ENCODE data around the gene GAMT.
"Not testable (repeated sequence)": the region's sequence is repeated elsewhere in the genome, so short reads cannot be mapped to it uniquely, and the experiment has no call there.

GAMT gene

DNA sequence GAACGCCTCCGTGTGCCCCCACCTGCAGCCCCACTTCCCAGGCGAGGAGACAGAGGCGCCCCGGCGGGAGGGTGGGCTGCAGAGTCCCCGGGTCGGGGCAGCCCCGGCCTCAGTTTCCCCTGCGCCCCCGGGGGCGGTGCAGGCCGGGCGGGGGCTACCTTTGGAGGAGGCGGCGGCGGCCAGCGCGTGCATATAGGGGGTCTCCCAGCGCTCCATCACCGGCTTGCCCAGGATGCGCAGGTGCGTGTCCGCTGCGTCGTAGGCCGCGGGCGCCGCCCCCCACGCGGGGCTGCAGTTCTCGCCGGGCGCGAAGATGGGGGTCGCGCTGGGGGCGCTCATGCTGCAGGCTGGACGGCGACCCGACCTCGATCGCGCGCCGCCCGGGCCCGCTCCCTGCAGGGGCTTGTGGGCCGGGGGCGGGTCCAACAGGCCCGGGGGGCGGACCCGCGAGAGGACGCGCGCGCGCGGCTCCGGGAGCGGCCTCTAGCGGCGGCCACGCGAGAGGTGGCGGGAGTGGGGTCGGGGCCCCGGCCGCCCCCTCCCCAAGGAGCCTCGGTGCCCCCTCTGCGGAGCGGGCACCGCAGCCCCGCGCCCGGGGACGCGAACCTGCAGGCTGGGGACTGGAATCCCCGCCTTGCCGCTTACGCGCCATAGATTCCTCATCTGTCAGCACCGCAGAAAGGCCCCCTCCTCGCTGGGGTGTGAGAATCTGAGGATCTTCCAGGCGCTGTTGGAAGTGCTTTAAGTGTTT, at the start of gene GAMT:
Gene GAMT, minus strand, starts transcription at position 405 of the 751 bp plus-strand sequence. Its CDS starts 66 bp downstream, at position 339.
- no peak for DNase-seq (ENCODE audit: low read depth)
- H3K4me3 ChIP-seq (ENCODE audit: low read depth, low read length) = peak within 1 kb of the TSS; percentile 67

DNA sequence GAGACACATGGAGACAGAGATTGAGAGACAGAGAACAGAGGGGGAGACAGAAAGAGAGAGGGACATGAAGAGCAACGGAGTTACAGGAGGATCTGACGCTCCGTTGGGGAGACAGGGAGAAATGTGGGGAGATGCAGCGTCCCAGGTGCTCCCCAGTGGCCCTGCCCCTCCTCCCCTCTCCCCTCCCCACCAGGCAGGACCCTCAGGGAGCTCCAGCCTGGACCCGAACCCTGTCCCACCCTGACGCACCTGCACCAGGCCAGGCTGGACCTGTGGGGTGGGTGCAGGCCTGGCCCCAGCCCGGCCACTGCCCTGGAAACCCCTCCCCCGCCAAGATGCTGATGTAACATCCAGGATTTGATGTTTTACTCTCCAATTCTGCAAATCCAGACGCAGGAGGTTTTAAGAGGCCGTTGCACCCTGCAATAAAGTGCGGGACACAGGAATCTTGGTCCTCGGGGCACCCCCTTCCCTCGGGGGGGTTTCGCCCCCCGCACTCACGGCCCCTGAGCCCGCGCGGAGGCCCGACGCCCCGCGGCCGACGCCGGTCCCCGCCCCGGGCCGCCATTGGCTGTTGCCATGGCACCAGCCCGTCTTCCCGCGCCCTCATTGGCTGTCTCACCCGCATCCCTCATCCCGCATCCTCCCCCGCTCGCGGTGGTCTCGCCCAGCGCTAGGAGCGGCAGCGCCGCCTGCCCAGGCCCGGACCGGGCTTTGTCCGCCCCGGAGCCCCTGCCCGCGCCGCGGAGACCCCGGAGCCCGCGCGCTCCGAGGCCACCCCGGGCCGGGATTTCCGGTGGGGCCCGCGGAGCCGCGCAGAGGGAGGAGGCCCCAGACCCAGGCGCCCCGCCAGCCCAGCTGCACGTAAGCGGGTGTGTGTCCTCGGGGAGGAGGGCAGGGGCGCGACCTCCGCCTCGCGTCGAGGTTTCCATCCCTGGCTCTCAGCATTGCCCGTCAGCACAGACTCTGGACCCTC, 48.4 kb upstream of the GAMT start, which contains the start of gene APC2:
Gene APC2, plus strand, starts transcription at position 655 of the 976 bp plus-strand sequence. CDS start 2,881 bp downstream, outside the sequence.
- DNase-seq (ENCODE audit: low read depth) = no peak
- H3K4me3 ChIP-seq (ENCODE audit: low read depth, low read length) = peak within 1 kb of the TSS; percentile 39

DNA sequence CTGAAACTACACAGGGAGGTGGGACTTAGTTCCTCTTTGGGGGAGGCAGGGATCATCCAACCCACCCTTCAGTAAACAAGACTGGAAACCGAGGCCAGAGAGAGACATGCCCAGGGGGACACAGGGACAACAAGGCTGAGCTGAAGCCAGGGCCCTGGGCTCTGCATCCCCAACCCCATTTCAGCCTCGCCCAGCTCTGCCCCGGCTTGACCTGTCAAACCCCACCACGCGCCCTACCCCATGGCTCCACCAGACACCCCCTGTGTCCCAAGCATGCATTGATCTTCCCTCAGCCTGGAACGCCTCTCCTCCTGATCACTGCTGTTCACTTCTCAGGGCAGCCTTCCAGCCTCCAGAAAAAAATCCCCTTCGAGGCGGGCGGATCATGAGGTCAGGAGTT, 46.6 kb upstream of the GAMT start:
- no peak overlapping the region for H3K4me3 ChIP-seq (ENCODE audit: low read depth, low read length)
- no peak for DNase-seq (ENCODE audit: low read depth)

DNA sequence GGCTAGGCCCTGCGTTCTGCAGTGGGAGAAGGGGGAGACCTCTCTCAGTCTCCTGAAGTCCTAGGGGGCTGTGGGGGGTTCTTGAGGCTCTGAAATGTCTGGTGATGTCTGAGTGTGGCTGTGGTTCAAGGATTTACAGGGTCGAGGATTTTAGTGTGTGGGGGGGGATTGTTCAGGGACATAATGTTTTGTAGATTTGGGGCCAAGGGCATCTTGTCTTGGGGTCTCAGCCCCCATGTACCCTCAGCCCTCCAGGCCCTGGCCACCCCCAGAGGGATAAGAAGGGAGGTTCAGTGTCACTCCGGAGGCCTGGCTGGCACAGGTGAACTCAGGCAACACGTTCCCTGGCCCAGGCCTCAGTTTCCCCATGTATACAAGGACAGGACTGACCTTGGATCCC, 46.2 kb upstream of the GAMT start:
- H3K4me3 ChIP-seq (ENCODE audit: low read depth, low read length) = no peak overlapping the region
- no peak for DNase-seq (ENCODE audit: low read depth)

DNA sequence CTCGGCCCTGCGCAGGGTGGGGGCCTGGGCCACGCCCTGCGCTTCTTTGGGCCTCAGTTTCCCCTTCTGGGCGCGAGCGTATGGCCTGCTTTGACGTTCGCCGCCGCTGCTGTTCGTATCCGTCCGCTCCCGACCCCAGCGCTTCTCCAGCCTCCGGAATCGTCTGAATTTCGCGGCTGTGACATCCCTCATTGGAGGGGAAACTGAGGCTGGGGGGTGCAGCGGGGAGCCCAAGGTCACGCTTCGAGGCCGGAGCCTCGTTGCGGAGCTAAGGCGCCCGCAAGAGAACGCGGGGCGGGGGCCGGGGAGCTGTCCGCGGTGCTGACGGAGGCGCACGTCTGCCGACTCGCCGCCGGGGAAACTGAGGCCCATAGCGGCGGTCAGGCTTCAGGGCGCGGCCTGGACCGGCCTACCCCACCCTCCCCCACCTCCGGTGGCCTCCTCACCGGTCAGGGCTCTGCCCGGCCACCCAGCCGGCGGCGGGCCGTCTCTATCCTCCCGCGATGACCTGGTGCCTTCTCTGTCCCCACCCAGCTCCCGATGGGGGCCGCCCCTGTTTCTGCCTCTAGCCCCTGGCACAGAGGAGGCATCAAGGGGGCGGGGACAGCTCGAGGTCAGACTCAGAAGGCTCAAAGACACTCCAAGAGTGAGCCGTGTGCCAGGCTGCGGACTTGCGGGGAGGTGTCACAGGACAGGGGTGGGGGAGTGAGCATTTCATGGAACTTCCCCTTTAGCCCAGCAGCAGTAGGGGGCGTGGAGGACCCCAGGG, 45.6 kb upstream of the GAMT start:
- H3K4me3 ChIP-seq (ENCODE audit: low read depth, low read length) = peak overlapping the region; percentile 36
- DNase-seq (ENCODE audit: low read depth) = no peak

DNA sequence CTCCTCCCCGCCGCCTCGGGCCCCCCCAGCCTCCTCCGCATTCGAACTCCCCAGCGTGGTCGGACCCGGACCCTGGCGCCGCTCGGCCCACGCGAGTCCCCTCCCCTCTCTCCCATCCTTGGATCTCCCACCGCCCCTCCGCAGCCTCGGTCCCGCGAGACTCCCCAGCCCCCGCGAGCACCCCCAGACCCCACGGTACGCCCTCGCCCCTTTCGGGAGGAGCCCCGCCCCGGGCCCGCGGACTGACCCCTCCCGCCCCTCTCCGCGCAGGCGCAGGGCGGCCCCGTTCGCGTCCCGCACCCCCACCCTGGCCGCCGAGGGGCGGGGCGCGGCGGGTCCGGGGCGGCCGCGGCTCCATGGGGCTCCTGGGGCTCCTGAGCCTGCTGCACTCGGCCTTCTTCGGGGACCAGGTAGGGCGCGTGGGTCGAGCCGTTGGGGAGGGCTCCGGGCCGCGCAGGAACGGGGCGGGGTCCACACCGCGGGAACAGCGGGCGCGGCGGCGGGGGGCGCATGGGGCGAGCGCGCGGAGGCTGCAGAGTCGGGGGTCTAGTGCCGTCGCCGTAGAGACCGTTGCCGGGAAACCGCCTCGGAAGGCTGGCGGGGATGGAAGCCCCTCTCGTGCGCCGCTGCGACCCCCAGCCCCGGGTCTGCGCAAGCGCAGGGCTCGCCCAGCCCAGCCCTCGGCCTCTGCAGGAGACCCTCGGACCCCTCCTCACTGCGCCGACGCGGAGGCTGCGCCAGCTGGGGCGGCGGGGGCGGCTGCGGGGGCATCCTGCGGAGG, 44.8 kb upstream of the GAMT start:
- DNase-seq (ENCODE audit: low read depth) = no peak
- H3K4me3 ChIP-seq (ENCODE audit: low read depth, low read length) = peak overlapping the region; percentile 36

DNA sequence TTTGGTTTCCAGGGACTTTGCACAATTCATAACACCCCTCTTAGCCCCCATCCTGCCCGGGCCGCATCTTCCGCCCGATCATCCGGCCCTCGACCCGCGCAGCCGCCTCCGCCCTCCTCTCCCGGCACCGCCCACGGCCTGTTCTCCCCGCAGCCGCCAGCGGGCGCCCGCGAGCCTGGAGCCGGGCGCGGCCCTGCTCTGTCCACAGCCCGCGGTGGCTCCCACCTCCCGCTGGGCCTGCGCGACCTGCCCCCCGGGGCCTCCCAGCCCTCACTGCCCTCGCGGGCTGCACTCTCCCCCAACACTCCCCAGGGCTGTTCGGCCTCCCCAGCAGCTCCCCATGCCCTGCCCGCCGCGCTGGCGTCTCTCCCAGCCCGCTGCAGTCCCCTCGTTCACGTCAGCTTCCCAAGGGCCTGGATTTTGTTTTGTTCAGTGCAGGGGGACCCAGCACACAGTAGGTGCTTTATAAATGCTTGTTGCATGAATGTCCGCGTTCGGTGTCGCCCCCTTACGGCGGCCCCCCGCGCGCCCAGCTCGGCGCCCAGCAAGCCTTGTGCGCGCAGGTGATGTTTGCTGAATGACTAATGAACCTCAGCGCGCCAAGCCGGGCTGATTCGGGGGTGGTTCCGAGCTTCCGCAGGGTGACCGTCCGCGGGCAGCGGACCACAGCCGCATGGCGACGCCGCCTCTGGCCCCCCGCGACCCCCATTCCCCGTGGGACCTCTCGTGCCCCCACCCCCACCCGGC, 44.0 kb upstream of the GAMT start:
- DNase-seq (ENCODE audit: low read depth) = no peak
- H3K4me3 ChIP-seq (ENCODE audit: low read depth, low read length) = peak overlapping the region; percentile 36

DNA sequence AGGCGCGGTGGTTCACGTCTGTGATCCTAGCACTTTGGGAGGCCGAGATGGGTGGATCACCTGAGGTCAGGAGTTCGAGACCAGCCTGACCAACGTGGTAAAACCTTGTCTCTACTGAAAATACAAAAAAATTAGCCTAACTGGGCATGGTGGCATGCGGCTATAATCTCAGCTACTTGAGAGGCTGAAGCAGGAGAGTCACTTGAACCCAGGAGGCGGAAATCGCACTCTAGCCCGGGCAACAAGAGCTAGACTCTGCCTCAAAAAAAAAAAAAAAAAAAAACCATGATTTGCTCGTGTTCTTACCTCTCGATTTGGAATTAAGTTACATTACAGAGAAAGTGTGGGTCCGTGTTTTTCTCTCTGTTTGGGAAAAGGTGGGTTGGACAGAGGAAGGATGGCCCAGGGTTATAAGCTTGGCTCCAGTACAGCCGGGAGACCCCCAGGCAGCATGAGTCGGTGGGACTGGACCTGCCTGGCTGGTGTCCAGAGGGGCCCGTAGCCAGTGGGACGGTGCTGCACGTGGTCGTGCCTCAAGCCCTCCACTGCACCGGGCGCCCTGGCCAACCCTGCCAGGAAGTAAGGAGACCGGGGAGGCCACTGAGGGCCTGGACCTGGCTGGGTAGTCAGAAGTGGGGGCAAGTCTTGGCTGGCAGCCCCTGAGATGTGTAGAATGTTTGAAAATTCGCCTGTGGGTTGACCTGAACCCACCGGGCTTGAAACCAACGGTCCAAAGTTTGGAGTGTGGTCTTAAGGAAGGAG, 40.5 kb upstream of the GAMT start:
- H3K4me3 ChIP-seq (ENCODE audit: low read depth, low read length) = no peak overlapping the region
- DNase-seq (ENCODE audit: low read depth) = no peak

DNA sequence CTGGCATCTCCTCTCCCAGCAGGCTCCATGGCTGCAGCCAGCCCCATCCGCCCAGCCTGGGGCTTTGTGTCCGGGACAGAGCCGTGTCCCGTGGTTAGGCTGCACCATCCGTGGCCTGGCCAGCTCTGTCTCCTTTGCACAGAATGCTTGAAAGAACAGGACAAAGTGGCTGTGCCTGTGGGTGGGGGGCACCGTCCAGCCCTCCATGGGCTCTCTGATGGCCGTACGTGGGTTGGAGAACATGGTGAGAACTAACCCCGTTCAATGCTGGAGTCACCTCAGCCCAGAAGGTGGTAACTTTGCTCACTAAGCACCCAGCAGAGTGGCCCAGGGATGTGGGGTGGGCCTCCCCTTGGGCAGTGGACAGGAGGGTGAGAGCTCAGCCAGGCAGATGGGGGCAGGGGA, 39.7 kb upstream of the GAMT start:
- H3K4me3 ChIP-seq (ENCODE audit: low read depth, low read length) = no peak overlapping the region
- no peak for DNase-seq (ENCODE audit: low read depth)

DNA sequence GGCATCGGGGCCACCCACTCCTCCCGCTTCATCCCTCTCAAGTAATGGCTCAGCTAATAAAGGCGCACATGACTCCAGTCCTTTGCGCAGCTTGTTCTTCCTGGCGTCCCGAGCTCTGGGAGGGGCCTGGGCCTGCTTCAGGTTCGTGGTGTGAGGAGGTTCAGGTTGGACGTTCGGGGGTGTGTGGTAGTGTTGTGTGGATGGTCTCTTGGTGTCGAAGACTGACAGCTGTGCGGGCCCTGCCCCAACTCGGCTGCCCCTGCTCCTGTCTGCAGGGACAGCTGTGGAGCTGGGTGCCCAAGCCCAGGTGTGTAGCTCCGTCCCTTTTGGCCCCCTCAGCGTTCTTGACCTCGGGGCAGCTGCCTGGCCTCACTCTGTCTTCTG, 39.1 kb upstream of the GAMT start:
- H3K4me3 ChIP-seq (ENCODE audit: low read depth, low read length) = no peak overlapping the region
- DNase-seq (ENCODE audit: low read depth) = no peak

DNA sequence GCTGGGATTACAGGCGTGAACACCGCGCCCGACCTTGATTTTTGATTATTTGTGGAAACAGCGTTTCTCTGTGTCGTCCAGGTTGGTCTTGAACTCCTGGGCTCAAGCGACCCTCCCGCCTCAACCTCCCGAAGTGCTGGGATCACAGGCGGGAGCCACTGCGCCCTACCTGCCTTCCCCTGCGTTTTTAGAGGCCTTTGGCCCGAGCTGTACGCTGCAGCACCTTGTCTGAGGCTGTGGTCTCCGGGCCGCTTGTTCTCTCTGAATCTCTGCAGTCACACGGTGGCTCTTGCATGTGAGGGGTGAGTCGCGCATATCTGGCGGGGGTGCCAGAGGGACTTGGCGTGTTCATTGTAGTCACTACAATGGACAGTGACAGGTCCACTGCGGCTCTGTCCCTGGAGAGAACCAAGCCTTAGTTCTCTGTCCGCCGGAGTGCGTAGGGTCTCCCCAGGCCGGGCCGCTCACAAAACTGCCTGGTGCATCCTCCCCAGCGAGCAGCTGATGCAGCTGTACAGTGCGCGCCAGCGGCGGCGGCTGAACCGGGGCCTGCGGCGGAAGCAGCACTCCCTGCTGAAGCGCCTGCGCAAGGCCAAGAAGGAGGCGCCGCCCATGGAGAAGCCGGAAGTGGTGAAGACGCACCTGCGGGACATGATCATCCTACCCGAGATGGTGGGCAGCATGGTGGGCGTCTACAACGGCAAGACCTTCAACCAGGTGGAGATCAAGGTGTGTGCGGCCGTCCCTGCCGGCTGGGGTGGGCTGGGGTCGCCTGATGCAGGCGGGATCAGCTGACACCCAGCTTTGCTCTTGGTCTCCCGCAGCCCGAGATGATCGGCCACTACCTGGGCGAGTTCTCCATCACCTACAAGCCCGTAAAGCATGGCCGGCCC, 38.4 kb upstream of the GAMT start:
- peak overlapping the region; percentile 72 for H3K4me3 ChIP-seq (ENCODE audit: low read depth, low read length)
- not testable (repeated sequence) for DNase-seq (ENCODE audit: low read depth)

DNA sequence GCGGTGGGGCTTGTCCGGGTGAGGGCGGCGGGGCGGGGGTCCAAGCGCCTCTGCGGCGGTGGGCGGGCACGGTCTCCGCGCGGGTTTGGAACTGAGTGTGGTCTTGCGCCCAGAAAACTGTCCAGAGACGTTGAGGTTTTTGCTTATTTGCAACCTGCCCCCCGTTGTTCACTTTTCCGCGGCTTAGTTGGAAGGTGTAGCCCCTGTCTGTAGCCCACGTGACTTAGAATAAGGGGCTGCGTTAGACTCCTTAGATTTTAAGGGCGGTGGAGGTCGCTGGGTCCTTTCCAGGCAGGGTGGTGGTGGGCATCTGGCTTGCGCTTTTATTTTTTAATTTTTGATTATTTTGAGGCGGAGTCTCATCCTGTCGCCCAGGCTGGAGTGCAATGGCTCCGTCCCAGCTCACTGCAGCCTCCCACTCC, 37.6 kb upstream of the GAMT start:
- H3K4me3 ChIP-seq (ENCODE audit: low read depth, low read length) = peak overlapping the region; percentile 72
- no peak for DNase-seq (ENCODE audit: low read depth)

DNA sequence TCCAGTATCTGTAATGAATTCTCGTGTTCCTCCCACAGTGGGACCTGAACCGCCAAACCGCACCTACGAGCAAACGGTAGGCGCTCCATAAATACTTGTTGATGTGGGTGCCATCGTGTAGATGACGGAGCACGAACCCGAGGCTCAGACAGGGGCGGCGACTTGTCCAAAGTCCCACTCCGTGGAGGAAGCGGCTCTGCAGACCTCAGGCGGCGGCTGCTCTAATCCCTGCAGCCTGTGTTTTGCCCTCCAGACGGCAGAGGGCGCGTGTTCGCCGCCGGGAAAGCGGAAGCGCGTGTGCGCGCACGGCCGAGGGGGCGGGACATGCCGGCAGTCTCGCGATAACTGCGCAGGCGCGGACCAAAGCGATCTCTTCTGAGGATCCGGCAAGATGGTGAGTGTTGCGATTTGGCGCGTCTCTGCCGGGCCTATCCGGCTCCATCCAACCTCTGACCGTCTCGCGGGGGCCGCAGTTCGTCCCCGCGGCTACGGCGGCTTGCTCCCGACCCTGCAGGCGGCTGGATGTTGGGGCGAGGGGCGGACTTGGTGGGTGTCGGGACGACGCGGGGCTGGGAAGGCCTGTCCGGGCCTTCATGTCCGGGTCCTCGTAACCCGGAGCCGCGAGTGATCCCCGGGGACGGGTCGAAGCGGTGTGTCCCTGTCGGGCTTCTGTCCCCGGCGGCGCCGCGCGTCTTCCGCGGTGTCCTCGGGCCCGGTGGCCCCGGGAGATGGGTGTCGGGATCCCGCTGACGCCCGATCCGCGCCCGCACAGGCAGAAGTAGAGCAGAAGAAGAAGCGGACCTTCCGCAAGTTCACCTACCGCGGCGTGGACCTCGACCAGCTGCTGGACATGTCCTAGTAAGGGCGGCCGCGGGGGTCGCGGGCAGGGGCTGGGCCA, 36.9 kb upstream of the GAMT start, which contains the start of gene RPS15:
Gene RPS15, plus strand, starts transcription at position 362 of the 898 bp plus-strand sequence. Its CDS starts 30 bp downstream, at position 392.
- DNase-seq (ENCODE audit: low read depth) = peak; percentile 82

DNA sequence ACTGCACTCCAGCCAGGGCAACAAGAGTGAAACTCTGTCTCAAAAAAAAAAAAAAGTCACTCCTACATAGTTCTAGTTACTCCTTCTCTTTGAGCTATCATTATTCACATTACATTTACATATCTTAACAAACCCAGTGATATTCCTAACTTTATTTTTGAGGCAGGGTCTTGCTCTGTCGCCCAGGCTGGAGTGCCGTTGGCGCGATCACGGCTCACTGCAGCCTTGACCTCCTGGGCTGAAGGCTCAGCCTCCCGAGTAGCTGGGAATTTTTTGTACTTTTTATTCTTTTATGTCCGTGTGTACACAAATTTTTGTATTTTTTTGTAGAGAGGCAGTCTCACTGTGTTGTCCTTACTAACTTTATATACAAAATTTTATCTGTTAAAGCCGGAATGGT, 36.3 kb upstream of the GAMT start:
- no peak for DNase-seq (ENCODE audit: low read depth)
- no peak overlapping the region for H3K4me3 ChIP-seq (ENCODE audit: low read depth, low read length)

More for the DNA sequence above, 36.9 kb upstream of the GAMT start, which contains the start of gene RPS15:
- peak within 1 kb of the TSS; percentile 72 for H3K4me3 ChIP-seq (ENCODE audit: low read depth, low read length)

DNA sequence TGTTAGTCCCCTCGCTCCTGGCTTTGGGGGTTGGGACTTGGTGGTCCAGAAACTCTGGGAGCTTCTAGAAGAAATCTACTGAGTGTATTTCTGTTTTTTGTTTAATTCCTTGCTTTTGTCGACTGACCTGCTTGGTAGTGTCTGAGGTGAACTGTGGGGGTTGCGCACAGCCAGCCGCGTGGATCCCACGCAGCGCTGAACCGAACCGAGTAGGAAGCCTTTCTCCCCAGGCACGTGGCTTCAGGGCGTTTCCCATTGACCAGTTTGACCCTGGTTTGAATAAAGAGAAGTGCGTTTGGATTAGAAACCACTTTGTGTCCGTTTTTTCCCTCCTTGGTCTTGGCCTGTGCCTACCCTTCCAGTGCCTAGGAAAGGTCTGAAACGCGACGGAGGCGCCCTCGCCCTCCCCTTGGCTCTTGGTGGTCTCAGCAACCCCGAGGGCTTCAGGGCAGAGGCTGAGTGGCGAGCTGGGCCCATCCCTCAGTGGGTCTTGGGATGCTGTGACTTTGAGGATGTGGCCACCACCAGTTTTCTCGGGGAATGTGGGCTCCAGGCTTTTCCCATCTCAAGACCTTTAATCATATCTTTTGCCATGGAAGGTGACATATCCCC, 34.1 kb upstream of the GAMT start:
- no peak for DNase-seq (ENCODE audit: low read depth)
- H3K4me3 ChIP-seq (ENCODE audit: low read depth, low read length) = no peak overlapping the region

All from skeletal muscle cell (primary cell).